Measurements from ENCODE around the gene USP34. TPM values are rescaled to one million over a fixed set of nuclear protein-coding genes. Genes with fewer than 3 reads are reported as not detected.

USP34 gene
- total RNA-seq, 1 donor from 2014 or later, result 176 TPM

DNA sequence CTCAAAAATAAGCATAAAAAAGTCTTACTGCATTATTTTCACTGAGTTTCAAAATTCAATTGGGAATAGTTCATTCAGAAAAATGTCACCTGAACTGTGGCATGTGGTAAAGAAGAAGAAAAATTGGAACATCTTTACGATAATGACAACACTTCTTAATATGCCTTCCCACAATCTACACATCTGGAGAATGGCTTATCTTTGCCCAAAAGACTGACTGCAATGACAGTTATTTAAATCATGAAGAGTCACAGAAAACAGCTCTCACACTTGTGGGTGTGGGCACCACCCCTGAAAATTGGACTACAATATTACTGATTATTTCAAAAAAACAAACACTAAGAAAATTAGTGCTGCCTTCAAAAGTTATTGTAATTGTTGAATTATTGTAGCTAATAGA is 152.3 kb downstream of the USP34 start:
- ATAC-seq (ENCODE audit: low read depth), result no peak
- CTCF ChIA-PET, result no interaction called here

DNA sequence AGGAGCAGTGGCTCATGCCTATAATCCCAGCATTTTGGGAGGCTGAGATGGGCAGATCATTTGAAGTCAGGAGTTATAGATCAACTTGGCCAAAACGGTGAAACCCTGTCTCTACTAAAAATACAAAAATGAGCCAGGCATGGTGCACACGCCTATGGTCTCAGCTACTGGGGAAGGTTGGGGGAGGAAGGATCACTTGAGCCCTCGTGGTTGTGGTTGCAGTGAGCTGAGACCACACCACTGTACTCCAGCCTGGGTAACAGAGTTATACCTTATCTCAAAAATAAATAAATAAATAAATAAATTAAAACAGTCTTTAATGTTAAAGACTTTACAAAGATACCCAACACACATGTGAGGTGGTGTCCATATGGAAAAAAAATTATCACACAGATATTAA is 174.9 kb downstream of the USP34 start:
- no peaks in the 10 kb centered on the region for H3K9me3 Mint-ChIP-seq
- ChIA-PET POLR2A (no interaction called here), CTCF (no interaction called here)

More for the DNA sequence above, 152.3 kb downstream of the USP34 start:
- H3K27ac Mint-ChIP-seq, result no peak overlapping the region
- H3K4me3 Mint-ChIP-seq, result no peak overlapping the region
- H3K9me3 Mint-ChIP-seq, result no peaks in the 10 kb centered on the region
- TF ChIP-seq CTCF (IDR thresholded peaks at IDR 0.05), result no peak
- no peaks in the 10 kb centered on the region for H3K4me1 Mint-ChIP-seq
- no peak for DNase-seq
- peaks cover 64% of the 10 kb centered on the region for H3K36me3 Mint-ChIP-seq (ENCODE audit: low read depth)
- POLR2A ChIA-PET, result interaction anchor here (0.7 kb wide), 3 partner anchors 8 to 155 kb away, joined by 3 to 5 read pairs (median 4); no protein-coding TSS in a partner anchor
- no peaks in the 10 kb centered on the region for H3K27me3 Mint-ChIP-seq
- intact Hi-C loops (cut with micrococcal nuclease), result no loop called here

DNA sequence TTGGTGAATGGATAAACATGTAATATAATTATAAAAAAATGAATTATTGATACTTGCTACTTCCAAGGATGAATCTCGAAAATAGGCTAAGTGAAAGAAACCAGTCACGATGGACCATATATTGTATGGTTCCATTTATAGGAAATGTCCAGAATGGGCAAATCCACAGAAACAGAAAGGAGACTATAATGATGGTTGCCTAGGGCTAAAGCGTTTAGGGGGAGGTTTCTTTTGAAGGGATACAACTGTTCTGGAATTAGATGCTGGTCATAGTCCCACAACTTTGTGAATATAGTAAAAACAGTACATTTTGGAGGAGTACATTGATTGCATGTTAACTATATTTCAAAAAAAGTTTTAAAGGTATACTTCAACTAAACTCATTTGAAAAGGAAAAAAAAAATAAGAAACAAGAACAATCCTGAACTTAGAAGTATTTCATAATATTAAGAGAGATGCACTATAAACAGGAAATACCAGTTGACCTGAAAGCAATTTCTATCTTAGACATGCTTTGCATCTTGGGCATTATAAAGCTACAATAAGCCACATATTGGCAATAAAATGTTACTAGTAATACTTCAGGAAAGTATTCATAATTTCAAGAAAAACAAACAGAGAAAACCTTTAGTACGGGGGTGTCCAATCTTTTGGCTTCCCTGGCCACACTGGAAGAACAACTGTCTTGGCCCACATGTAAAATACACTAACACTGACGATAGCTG is 178.9 kb downstream of the USP34 start:
- H3K36me3 Mint-ChIP-seq (ENCODE audit: low read depth), result peaks cover 76% of the 10 kb centered on the region

More for the DNA sequence above, 174.9 kb downstream of the USP34 start:
- Mint-ChIP-seq H3K4me3 (no peak overlapping the region), H3K36me3 (ENCODE audit: low read depth) (peaks cover 74% of the 10 kb centered on the region), H3K27ac (no peak overlapping the region), H3K4me1 (peaks cover 4% of the 10 kb centered on the region), H3K27me3 (no peaks in the 10 kb centered on the region)
- intact Hi-C loops (cut with micrococcal nuclease), result loop anchor here (2.0 kb wide), 1 partner anchor 15 kb away; no protein-coding TSS in a partner anchor
- ATAC-seq (ENCODE audit: low read depth), result no peak
- TF ChIP-seq CTCF (IDR thresholded peaks at IDR 0.05), result no peak
- DNase-seq, result no peak

DNA sequence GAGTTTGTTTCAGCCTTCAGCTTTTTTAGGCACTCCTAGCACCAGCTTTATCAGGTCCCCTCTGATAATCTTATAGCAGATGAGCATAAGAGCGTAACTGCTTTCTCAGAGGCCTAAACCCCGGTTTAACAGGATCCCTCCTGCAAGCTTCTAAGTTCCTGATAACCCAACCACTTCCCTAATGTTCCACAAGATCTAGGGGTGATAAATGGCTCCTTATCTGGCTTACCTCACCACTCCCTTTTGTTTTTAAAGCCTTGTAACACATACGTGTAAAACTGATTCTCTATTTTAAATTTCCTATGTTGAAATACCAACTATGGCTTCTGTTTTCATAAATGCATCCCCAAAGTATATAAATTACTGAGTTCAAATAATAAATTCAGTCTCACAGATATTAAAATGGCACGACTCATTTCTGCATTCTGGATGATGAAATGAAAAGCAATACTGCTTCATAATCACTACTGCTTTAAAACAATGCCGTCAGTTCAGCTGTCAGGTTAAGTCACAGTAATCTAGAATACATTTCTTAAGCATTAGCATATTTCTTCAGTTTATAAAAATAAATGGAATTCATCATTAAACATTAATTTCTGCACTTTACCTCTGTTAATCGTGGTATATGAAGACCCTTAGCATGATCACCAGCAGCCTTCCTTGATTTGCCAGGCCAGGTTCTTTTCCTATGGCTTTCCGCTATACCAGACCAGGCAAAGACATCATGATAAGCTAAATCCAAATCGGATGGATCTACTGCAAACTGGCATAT is 182.6 kb downstream of the USP34 start:
- no peak for DNase-seq
- intact Hi-C loops (cut with micrococcal nuclease), result no loop called here
- Mint-ChIP-seq H3K9me3 (no peaks in the 10 kb centered on the region), H3K4me1 (peaks cover 7% of the 10 kb centered on the region), H3K4me3 (no peak overlapping the region), H3K27ac (no peak overlapping the region), H3K36me3 (ENCODE audit: low read depth) (peaks cover 65% of the 10 kb centered on the region), H3K27me3 (no peaks in the 10 kb centered on the region)
- ATAC-seq (ENCODE audit: low read depth), result no peak
- POLR2A ChIA-PET, result interaction anchor here (0.5 kb wide), 1 partner anchor 110 kb away, joined by 3 read pairs; no protein-coding TSS in a partner anchor
- no peak for TF ChIP-seq CTCF (IDR thresholded peaks at IDR 0.05)
- CTCF ChIA-PET, result no interaction called here

More for the DNA sequence above, 178.9 kb downstream of the USP34 start:
- Mint-ChIP-seq H3K4me3 (no peak overlapping the region), H3K9me3 (no peaks in the 10 kb centered on the region), H3K27me3 (no peaks in the 10 kb centered on the region), H3K27ac (no peak overlapping the region), H3K4me1 (peaks cover 7% of the 10 kb centered on the region)
- ChIA-PET CTCF (no interaction called here), POLR2A (no interaction called here)
- no peak for TF ChIP-seq CTCF (IDR thresholded peaks at IDR 0.05)
- intact Hi-C loops (cut with micrococcal nuclease), result no loop called here
- no peak for DNase-seq
- no peak for ATAC-seq (ENCODE audit: low read depth)

- no peak overlapping the region for H3K27ac Mint-ChIP-seq
- H3K4me1 Mint-ChIP-seq, result peaks cover 7% of the 10 kb centered on the region
- H3K36me3 Mint-ChIP-seq (ENCODE audit: low read depth), result peaks cover 68% of the 10 kb centered on the region
- H3K4me3 Mint-ChIP-seq, result no peak overlapping the region
- ChIA-PET POLR2A (no interaction called here), CTCF (no interaction called here)
- no peaks in the 10 kb centered on the region for H3K9me3 Mint-ChIP-seq
- no peak for ATAC-seq (ENCODE audit: low read depth)
- TF ChIP-seq CTCF (IDR thresholded peaks at IDR 0.05), result no peak
- no peaks in the 10 kb centered on the region for H3K27me3 Mint-ChIP-seq
- intact Hi-C loops (cut with micrococcal nuclease), result no loop called here
- no peak for DNase-seq
Measured at GRCh38 chr2:61287254-61287653, 183.6 kb downstream of the USP34 start.
